ENCODE measurements around the gene GALNT3.

GRCh38 chr2:165793779-165794535 lies at the start of gene GALNT3:
- TF ChIP-seq, protein P1, sequence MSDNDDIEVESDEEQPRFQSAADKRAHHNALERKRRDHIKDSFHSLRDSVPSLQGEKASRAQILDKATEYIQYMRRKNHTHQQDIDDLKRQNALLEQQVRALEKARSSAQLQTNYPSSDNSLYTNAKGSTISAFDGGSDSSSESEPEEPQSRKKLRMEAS (IDR thresholded peaks at IDR 0.05), result no peak
- TF ChIP-seq FOXA2 (IDR thresholded peaks at IDR 0.05) (no peak), GABPA (IDR thresholded peaks at IDR 0.05 in 1 of 2, conservative IDR thresholded peaks at IDR 0.05 in 1 of 2) (no peak), TAF1 (conservative IDR thresholded peaks at IDR 0.05) (no peak), RAD21 (IDR thresholded peaks at IDR 0.05) (no peak)
- TF ChIP-seq, protein P2, sequence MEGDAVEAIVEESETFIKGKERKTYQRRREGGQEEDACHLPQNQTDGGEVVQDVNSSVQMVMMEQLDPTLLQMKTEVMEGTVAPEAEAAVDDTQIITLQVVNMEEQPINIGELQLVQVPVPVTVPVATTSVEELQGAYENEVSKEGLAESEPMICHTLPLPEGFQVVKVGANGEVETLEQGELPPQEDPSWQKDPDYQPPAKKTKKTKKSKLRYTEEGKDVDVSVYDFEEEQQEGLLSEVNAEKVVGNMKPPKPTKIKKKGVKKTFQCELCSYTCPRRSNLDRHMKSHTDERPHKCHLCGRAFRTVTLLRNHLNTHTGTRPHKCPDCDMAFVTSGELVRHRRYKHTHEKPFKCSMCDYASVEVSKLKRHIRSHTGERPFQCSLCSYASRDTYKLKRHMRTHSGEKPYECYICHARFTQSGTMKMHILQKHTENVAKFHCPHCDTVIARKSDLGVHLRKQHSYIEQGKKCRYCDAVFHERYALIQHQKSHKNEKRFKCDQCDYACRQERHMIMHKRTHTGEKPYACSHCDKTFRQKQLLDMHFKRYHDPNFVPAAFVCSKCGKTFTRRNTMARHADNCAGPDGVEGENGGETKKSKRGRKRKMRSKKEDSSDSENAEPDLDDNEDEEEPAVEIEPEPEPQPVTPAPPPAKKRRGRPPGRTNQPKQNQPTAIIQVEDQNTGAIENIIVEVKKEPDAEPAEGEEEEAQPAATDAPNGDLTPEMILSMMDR (IDR thresholded peaks at IDR 0.05; ENCODE audit: low read depth, low read length, missing input control), result no peak
- TF ChIP-seq, protein P3, sequence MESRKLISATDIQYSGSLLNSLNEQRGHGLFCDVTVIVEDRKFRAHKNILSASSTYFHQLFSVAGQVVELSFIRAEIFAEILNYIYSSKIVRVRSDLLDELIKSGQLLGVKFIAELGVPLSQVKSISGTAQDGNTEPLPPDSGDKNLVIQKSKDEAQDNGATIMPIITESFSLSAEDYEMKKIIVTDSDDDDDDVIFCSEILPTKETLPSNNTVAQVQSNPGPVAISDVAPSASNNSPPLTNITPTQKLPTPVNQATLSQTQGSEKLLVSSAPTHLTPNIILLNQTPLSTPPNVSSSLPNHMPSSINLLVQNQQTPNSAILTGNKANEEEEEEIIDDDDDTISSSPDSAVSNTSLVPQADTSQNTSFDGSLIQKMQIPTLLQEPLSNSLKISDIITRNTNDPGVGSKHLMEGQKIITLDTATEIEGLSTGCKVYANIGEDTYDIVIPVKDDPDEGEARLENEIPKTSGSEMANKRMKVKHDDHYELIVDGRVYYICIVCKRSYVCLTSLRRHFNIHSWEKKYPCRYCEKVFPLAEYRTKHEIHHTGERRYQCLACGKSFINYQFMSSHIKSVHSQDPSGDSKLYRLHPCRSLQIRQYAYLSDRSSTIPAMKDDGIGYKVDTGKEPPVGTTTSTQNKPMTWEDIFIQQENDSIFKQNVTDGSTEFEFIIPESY (IDR thresholded peaks at IDR 0.05), result no peak
